Esophagus muscularis mucosa (tissue), 4 donors: ENCODE results near the gene CYP24A1. TPM values are rescaled to one million over a fixed set of nuclear protein-coding genes. Genes with fewer than 3 reads are reported as not detected.
"Not testable (repeated sequence)": the region's sequence is repeated elsewhere in the genome, so short reads cannot be mapped to it uniquely, and the experiment has no call there.

Experiments
- DNase-seq: peaks from one replicate; pipeline ENCODE4 v3.0.0-alpha.2; 2017; ENCODE audit errors: extremely low spot score
- H3K27ac ChIP-seq, 4 donors: fragments of 200-600 bp; sonication (generic); replicated peaks in 1 of 4; 1 replicate in 3 of 4; 2 replicates in 1 of 4; pipeline ENCODE4 v1.5.1; 2016 to 2019; ENCODE audit warnings: mild to moderate bottlenecking in 1 of 4
- H3K27me3 ChIP-seq, 4 donors: fragments of 200-600 bp; sonication (generic); one replicate each; pipeline versions ENCODE4 v1.5.1 to v1.6.0; 2016 to 2019
- H3K36me3 ChIP-seq, 4 donors: fragments of 200-600 bp; sonication (generic); one replicate each; pipeline ENCODE4 v1.5.1; 2016 to 2019
- H3K4me1 ChIP-seq, 4 donors: fragments of 200-600 bp; sonication (generic); one replicate each; pipeline ENCODE4 v1.5.1; 2016 to 2019
- H3K4me3 ChIP-seq, 4 donors: fragments of 200-600 bp; sonication (generic); 1 replicate in 2 of 4; 2 replicates in 2 of 4; pipeline ENCODE4 v1.5.1; 2016 to 2019; ENCODE audit warnings: mild to moderate bottlenecking in 4 of 4, moderate library complexity in 1 of 4
- H3K9me3 ChIP-seq, 4 donors: fragments of 200-600 bp; sonication (generic); 1 replicate in 3 of 4; 2 replicates in 1 of 4; pipeline ENCODE4 v1.5.1; 2016 to 2019
- CTCF ChIP-seq, 3 experiments: fragments of 200-600 bp in 2 of 3; fragments of 450-650 bp in 1 of 3; sonication (generic) in 2 of 3; IDR thresholded peaks; one replicate each; pipeline ENCODE4 v1.5.1; 2017 to 2019; ENCODE audit warnings: antibody characterized with exemption in 3 of 3, mild to moderate bottlenecking in 2 of 3, moderate library complexity in 1 of 3
- EP300 ChIP-seq: sonication (generic); formaldehyde crosslinking; IDR thresholded peaks from one replicate; pipeline ENCODE4 v1.6.1; 2017; ENCODE audit warnings: antibody characterized with exemption
- POLR2A ChIP-seq: fragments of 450-650 bp; IDR thresholded peaks from one replicate; pipeline ENCODE4 v1.6.1; 2017; ENCODE audit warnings: antibody characterized with exemption, moderate library complexity, mild to moderate bottlenecking, low read depth
- POLR2AphosphoS5 ChIP-seq, 2 donors: sonication (generic); formaldehyde crosslinking; IDR thresholded peaks; one replicate each; pipeline ENCODE4 v1.6.1; 2017; ENCODE audit warnings: antibody characterized with exemption in 2 of 2
- WGBS: methylation state at CpG from one replicate; pipeline ENCODE4 v1.1.5; 2018; 5-methylcytosine and 5-hydroxymethylcytosine counted together
- intact Hi-C: fragments of 100-400 bp; cut with DNase I; formaldehyde crosslinking; loops from one replicate; pipeline ENCODE4 v1.15.1; 2023
- total RNA-seq, 4 donors: library from RNA; depleted of rRNA; stranded (reverse); fragments of >200 nt; gene quantifications; one replicate each; pipeline versions ENCODE4 v1.1.0 to v1.2.1, GENCODE V29; 2016

CYP24A1 gene
- total RNA-seq, 4 donors from 2014 or later, result not detected

- WGBS, result 71% methylated on average over 3 of the region's 3 CpGs
- no peak for TF ChIP-seq POLR2AphosphoS5 (IDR thresholded peaks at IDR 0.05)
- TF ChIP-seq EP300, result no peak
- TF ChIP-seq CTCF (IDR thresholded peaks at IDR 0.05), result no peak
- TF ChIP-seq POLR2A, result no peak
- intact Hi-C loops, result no loop called here
- Histone ChIP-seq H3K9me3 (peaks cover 0 to 4% (median 2%) of the 10 kb centered on the region in 4 donors), H3K36me3 (no peaks in the 10 kb centered on the region), H3K27me3 (peaks cover 0 to 7% (median 0%) of the 10 kb centered on the region in 4 donors), H3K27ac (no peak overlapping the region), H3K4me3 (no peak overlapping the region), H3K4me1 (no peaks in the 10 kb centered on the region)
- no peak for DNase-seq
Measured at GRCh38 chr20:54126806-54127655, 46.8 kb downstream of the CYP24A1 start.

- H3K9me3 ChIP-seq, H3K4me1 ChIP-seq, DNase-seq, H3K27me3 ChIP-seq, H3K4me3 ChIP-seq, H3K27ac ChIP-seq, H3K36me3 ChIP-seq, intact Hi-C loops: not testable (repeated sequence)
- WGBS, result 98% methylated on average over 12 of the region's 12 CpGs
Measured at GRCh38 chr20:54126328-54126727, 47.5 kb downstream of the CYP24A1 start.

- H3K9me3 ChIP-seq, result no peaks in the 10 kb centered on the region
- WGBS, result 73% methylated on average over 11 of the region's 11 CpGs
- H3K36me3 ChIP-seq, result no peaks in the 10 kb centered on the region
- no peak overlapping the region for H3K4me3 ChIP-seq
- intact Hi-C loops, result no loop called here
- H3K4me1 ChIP-seq, result no peaks in the 10 kb centered on the region
- no peak overlapping the region for H3K27ac ChIP-seq
- TF ChIP-seq POLR2A (no peak), POLR2AphosphoS5 (IDR thresholded peaks at IDR 0.05) (no peak), EP300 (no peak), CTCF (IDR thresholded peaks at IDR 0.05) (no peak)
- DNase-seq, result no peak
- no peaks in the 10 kb centered on the region for H3K27me3 ChIP-seq
Measured at GRCh38 chr20:54123587-54124180, 50.1 kb downstream of the CYP24A1 start.

GRCh38 chr20:54122681-54123586 is 50.9 kb downstream of the CYP24A1 start:
- Histone ChIP-seq H3K36me3 (no peaks in the 10 kb centered on the region), H3K4me3 (no peak overlapping the region), H3K27me3 (no peaks in the 10 kb centered on the region), H3K9me3 (no peaks in the 10 kb centered on the region), H3K4me1 (no peaks in the 10 kb centered on the region), H3K27ac (no peak overlapping the region)
- intact Hi-C loops, result no loop called here
- 85% methylated on average over 10 of the region's 10 CpGs for WGBS
- no peak for TF ChIP-seq EP300
- DNase-seq, result no peak

GRCh38 chr20:54122189-54122588 is 51.6 kb downstream of the CYP24A1 start:
- H3K36me3 ChIP-seq, result no peaks in the 10 kb centered on the region
- intact Hi-C loops, result no loop called here
- no peaks in the 10 kb centered on the region for H3K9me3 ChIP-seq
- 85% methylated on average over 1 of the region's 1 CpG for WGBS
- H3K4me3 ChIP-seq, result no peak overlapping the region
- H3K27me3 ChIP-seq, result no peaks in the 10 kb centered on the region
- H3K27ac ChIP-seq, result no peak overlapping the region
- no peaks in the 10 kb centered on the region for H3K4me1 ChIP-seq
- no peak for DNase-seq
- no peak for TF ChIP-seq POLR2AphosphoS5 (IDR thresholded peaks at IDR 0.05)

GRCh38 chr20:54119744-54120143 is 54.0 kb downstream of the CYP24A1 start:
- intact Hi-C loops, result no loop called here
- Histone ChIP-seq H3K27me3 (no peaks in the 10 kb centered on the region), H3K4me1 (no peaks in the 10 kb centered on the region), H3K36me3 (no peaks in the 10 kb centered on the region), H3K4me3 (no peak overlapping the region), H3K9me3 (no peaks in the 10 kb centered on the region), H3K27ac (no peak overlapping the region)
- 70% methylated on average over 2 of the region's 2 CpGs for WGBS
- TF ChIP-seq EP300 (no peak), POLR2A (no peak), CTCF (IDR thresholded peaks at IDR 0.05) (no peak), POLR2AphosphoS5 (IDR thresholded peaks at IDR 0.05) (no peak)
- no peak for DNase-seq
